Naive thymus-derived CD4-positive, alpha-beta T cell (primary cell): ENCODE results near the gene PLCXD3. TPM values are rescaled to one million over a fixed set of nuclear protein-coding genes. Genes with fewer than 3 reads are reported as not detected.

Experiments used
- ATAC-seq: fragments of 150-1000 bp; cut with Tn5 transposase; 2 replicates; pipeline ENCODE4 v1.10.0; 2021; ENCODE audit warnings: mild to moderate bottlenecking, moderate library complexity
- CTCF ChIA-PET: fragments of 350-600 bp; sonication (Branson Sonifier 250); formaldehyde crosslinking; loops from one replicate; lab custom pipeline; 2021; ENCODE audit warnings: antibody characterized with exemption; lab: Charles Lee
- POLR2A ChIA-PET: fragments of 350-600 bp; sonication (Branson Sonifier 250); formaldehyde crosslinking; loops from one replicate; lab custom pipeline; 2021; ENCODE audit warnings: antibody characterized with exemption, inconsistent platforms; lab: Charles Lee
- DNase-seq, 9 donors: peaks; one replicate each; pipeline versions ENCODE4 v3.0.0 to v3.0.0-alpha.2; 2020 to 2022; ENCODE audit warnings: mixed read lengths in 1 of 9
- H3K27ac ChIP-seq: one replicate; pipeline ENCODE4 v1.7.0; 2013; ENCODE audit warnings: mild to moderate bottlenecking, low read depth, low read length, moderate library complexity
- H3K27me3 ChIP-seq, 2 donors: one replicate each; pipeline ENCODE4 v1.7.0; 2013; ENCODE audit warnings: low read length in 2 of 2, mild to moderate bottlenecking in 2 of 2, moderate library complexity in 2 of 2; ENCODE audit not compliant: control insufficient read depth in 2 of 2, insufficient read depth in 2 of 2
- H3K36me3 ChIP-seq, 3 experiments: 1 replicate in 2 of 3; 2 replicates in 1 of 3; pipeline ENCODE4 v1.7.0; 2013; ENCODE audit warnings: low read length in 3 of 3, mild to moderate bottlenecking in 3 of 3, moderate library complexity in 1 of 3; ENCODE audit not compliant: insufficient read depth in 3 of 3, control insufficient read depth in 2 of 3
- H3K4me1 ChIP-seq, 2 donors: one replicate each; pipeline ENCODE4 v1.7.0; 2013; ENCODE audit warnings: low read length in 2 of 2, mild to moderate bottlenecking in 2 of 2, moderate library complexity in 1 of 2; ENCODE audit not compliant: control insufficient read depth in 2 of 2, insufficient read depth in 2 of 2
- H3K4me3 ChIP-seq: 2 replicates; pipeline ENCODE4 v1.7.0; 2013; ENCODE audit warnings: mild to moderate bottlenecking, low read length
- H3K9me3 ChIP-seq, 3 experiments: 1 replicate in 2 of 3; 2 replicates in 1 of 3; pipeline ENCODE4 v1.7.0; 2013; ENCODE audit warnings: low read length in 3 of 3; ENCODE audit not compliant: control insufficient read depth in 2 of 3
- H3K27ac Mint-ChIP-seq, 9 donors: one replicate each; pipeline ENCODE4 v1.8.0; 2020 to 2022; ENCODE audit warnings: mixed read lengths in 9 of 9, mild to moderate bottlenecking in 8 of 9, moderate library complexity in 5 of 9, inconsistent platforms in 2 of 9
- H3K27me3 Mint-ChIP-seq, 5 donors: one replicate each; pipeline ENCODE4 v1.8.0; 2021 to 2022; ENCODE audit warnings: mixed read lengths in 5 of 5, mild to moderate bottlenecking in 1 of 5
- H3K36me3 Mint-ChIP-seq, 5 donors: one replicate each; pipeline ENCODE4 v1.8.0; 2020 to 2022; ENCODE audit warnings: mixed read lengths in 5 of 5, mild to moderate bottlenecking in 3 of 5, inconsistent platforms in 1 of 5
- H3K4me1 Mint-ChIP-seq, 7 donors: one replicate each; pipeline ENCODE4 v1.8.0; 2020 to 2022; ENCODE audit warnings: mixed read lengths in 7 of 7, mild to moderate bottlenecking in 3 of 7, inconsistent platforms in 1 of 7
- H3K4me3 Mint-ChIP-seq, 10 donors: one replicate each; pipeline ENCODE4 v1.8.0; 2020 to 2022; ENCODE audit warnings: mild to moderate bottlenecking in 10 of 10, mixed read lengths in 10 of 10, moderate library complexity in 6 of 10, inconsistent platforms in 2 of 10
- H3K9me3 Mint-ChIP-seq, 11 donors: one replicate each; pipeline ENCODE4 v1.8.0; 2020 to 2022; ENCODE audit warnings: mixed read lengths in 11 of 11, mild to moderate bottlenecking in 4 of 11, inconsistent platforms in 1 of 11, moderate library complexity in 1 of 11
- intact Hi-C, 2 donors: fragments of 100-400 bp; cut with micrococcal nuclease; formaldehyde crosslinking; loops; one replicate each; pipeline ENCODE4 v1.15.1; 2023
- polyA plus RNA-seq, 2 donors: library from polyadenylated mRNA; unstranded; fragments of 300-500 nt; fragmentation: Illumina TruSeq; gene quantifications; one replicate each; pipeline ENCODE4 v1.2.3, GENCODE V29; 2021
- total RNA-seq, 6 experiments: library from RNA in 5 of 6; stranded (reverse) in 5 of 6; gene quantifications; 1 replicate in 5 of 6; 2 replicates in 1 of 6; pipeline ENCODE4 v1.2.3 and lab custom pipeline; 2021 to 2026

The PLCXD3 gene
- total and polyA plus RNA-seq, 7 experiments from 2014 or later, result not detected

DNA sequence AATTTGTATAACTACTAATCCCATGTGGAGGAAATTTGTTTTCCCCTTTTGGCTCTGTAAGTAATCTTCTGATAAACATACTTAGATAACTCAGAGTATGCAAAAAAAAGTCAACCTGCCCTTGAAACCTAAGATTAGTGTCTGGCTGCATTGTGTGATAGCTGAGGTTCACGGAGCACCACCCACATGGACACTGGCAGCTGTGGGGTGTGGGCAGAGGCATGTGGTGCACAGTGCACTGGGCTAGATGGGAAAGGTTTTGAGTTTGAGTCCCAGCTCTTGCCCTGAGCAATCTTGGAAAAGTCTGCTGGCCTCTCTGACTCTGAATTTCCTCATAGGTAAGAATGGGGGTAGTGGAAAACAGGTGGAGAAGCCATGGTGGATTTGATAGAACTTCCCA is 75.1 kb downstream of the PLCXD3 start:
- H3K4me3 Mint-ChIP-seq, result no peak overlapping the region
- Histone ChIP-seq H3K4me1 (no peaks in the 10 kb centered on the region), H3K9me3 (no peaks in the 10 kb centered on the region), H3K27ac (no peak overlapping the region), H3K4me3 (no peak overlapping the region), H3K27me3 (no peaks in the 10 kb centered on the region), H3K36me3 (no peaks in the 10 kb centered on the region)
- DNase-seq (no peak), ATAC-seq (no peak)
- no peak overlapping the region for H3K27ac Mint-ChIP-seq
- no peaks in the 10 kb centered on the region for H3K36me3 Mint-ChIP-seq
- POLR2A ChIA-PET, result no interaction called here
- CTCF ChIA-PET, result no interaction called here
- no peaks in the 10 kb centered on the region for H3K4me1 Mint-ChIP-seq
- intact Hi-C loops, result no loop called here
- peaks cover 0 to 6% (median 0%) of the 10 kb centered on the region in 5 donors for H3K27me3 Mint-ChIP-seq
- H3K9me3 Mint-ChIP-seq, result peaks cover 0 to 11% (median 4%) of the 10 kb centered on the region in 11 donors

DNA sequence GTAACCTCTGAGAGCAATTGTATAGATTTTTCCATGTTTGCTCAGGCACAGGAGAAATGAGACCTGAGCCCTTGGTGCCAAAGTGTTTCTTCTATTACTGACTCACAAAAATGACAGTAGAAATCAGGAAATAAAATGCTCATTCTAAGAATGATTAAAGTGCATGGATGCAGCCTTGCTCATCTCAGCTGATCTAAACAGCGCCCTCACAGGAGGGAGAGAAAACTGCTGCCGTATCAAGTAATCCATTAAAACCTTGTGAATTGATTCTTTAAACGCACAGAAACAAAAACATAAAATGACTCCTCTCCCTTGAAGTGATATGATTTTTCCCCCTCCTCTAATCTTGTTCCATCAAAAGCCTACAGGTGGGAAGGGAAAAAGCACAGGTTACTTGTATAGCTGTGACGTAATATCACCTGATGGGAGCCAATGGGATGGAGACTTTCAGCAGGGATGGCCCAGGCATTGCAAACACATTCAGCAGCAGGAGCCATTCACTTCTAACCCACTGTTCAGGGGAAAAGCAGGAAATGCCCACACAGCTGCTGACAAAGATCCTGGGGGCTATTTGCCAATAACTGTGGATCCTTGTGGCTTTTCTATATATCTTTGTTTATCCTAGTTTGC is 76.7 kb downstream of the PLCXD3 start:
- ATAC-seq (no peak), DNase-seq (no peak)
- no peak overlapping the region for H3K27ac ChIP-seq
- no peaks in the 10 kb centered on the region for H3K9me3 ChIP-seq
- ChIA-PET CTCF (no interaction called here), POLR2A (interaction anchor here (0.6 kb wide), 1 partner anchor 78 kb away, joined by 3 read pairs; no protein-coding TSS in a partner anchor)
- H3K4me3 Mint-ChIP-seq, result no peak overlapping the region
- H3K4me1 ChIP-seq, result no peaks in the 10 kb centered on the region
- no peaks in the 10 kb centered on the region for H3K36me3 Mint-ChIP-seq
- intact Hi-C loops, result no loop called here
- no peak overlapping the region for H3K4me3 ChIP-seq
- no peaks in the 10 kb centered on the region for H3K27me3 ChIP-seq
- H3K4me1 Mint-ChIP-seq, result no peaks in the 10 kb centered on the region
- H3K9me3 Mint-ChIP-seq, result peaks cover 0 to 11% (median 4%) of the 10 kb centered on the region in 11 donors
- H3K27ac Mint-ChIP-seq, result no peak overlapping the region
- no peaks in the 10 kb centered on the region for H3K36me3 ChIP-seq
- peaks cover 0 to 6% (median 0%) of the 10 kb centered on the region in 5 donors for H3K27me3 Mint-ChIP-seq

DNA sequence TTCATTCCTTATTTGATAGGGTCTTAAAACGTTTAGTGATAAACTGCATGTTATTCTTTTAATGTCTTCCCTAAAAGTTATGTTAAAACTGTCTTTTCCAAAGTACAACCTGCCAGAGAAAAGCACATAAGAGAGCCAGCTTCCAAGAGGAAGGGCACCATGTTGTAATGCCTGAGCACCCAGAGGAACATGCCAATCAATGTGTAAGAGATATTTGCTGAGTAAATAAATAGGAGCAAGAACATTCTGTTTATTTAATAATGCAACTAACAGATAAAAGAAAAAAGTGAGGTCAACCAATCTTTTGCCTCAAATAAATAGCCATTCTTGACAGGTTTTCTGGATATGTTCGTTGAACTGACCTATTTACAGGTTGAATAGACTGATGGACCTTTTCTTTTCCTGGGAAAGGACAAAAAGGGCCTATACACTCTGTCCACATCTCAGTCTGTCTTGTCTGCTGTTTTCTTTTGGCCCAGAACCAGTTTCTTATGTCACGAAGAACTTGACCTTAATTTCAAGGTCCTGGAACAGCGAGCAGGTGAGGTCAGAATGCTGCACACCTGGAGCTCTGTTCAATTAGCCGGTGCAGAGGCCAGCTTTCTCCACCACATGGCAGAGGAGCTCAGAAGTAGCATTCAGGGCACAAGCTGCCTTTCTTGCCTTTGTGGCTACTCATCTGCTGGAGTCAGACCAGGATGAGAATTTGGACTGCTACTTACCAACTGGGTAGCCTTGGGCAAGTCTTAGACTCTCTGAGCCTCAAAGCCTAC is 77.7 kb downstream of the PLCXD3 start:
- CTCF ChIA-PET, result interaction anchor here (0.7 kb wide), 1 partner anchor 31 kb away, joined by 3 read pairs; no protein-coding TSS in a partner anchor
- no peak overlapping the region for H3K27ac Mint-ChIP-seq

DNA sequence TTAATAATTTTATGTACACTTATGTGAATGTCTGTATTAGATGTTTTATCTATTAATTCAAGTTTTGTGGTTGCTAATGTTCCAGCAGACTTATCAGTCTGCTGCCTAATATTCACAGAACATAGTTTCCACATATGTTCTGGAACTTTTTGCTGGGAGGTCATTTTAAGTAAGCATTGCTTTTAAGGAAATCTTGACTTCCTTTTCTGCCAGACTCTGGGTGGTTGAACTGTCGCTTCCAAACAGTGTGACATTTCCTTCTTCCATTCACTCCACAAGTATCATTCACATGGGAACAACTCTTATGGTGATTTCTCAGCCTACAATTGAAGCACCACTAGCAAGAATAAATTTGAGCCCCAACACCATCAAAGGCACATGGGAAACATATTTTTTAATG is 82.9 kb downstream of the PLCXD3 start:
- H3K27ac ChIP-seq, result no peak overlapping the region
- no peak for DNase-seq
- H3K36me3 Mint-ChIP-seq, result no peaks in the 10 kb centered on the region
- H3K4me1 ChIP-seq, result no peaks in the 10 kb centered on the region
- H3K9me3 Mint-ChIP-seq, result peaks cover 0 to 2% (median 0%) of the 10 kb centered on the region in 11 donors
- intact Hi-C loops, result no loop called here
- H3K4me1 Mint-ChIP-seq, result no peaks in the 10 kb centered on the region
- H3K9me3 ChIP-seq, result no peaks in the 10 kb centered on the region
- H3K4me3 Mint-ChIP-seq, result no peak overlapping the region
- H3K27me3 Mint-ChIP-seq, result no peaks in the 10 kb centered on the region
- no peak overlapping the region for H3K4me3 ChIP-seq
- H3K27me3 ChIP-seq, result no peaks in the 10 kb centered on the region
- no peak overlapping the region for H3K27ac Mint-ChIP-seq
- ATAC-seq, result no peak
- ChIA-PET CTCF (no interaction called here), POLR2A (no interaction called here)
- no peaks in the 10 kb centered on the region for H3K36me3 ChIP-seq

More for the DNA sequence above, 77.7 kb downstream of the PLCXD3 start:
- ATAC-seq, result no peak
- Histone ChIP-seq H3K4me1 (no peaks in the 10 kb centered on the region), H3K27me3 (no peaks in the 10 kb centered on the region), H3K36me3 (no peaks in the 10 kb centered on the region), H3K4me3 (no peak overlapping the region), H3K9me3 (no peaks in the 10 kb centered on the region), H3K27ac (no peak overlapping the region)
- intact Hi-C loops, result no loop called here
- H3K4me3 Mint-ChIP-seq, result no peak overlapping the region
- no peaks in the 10 kb centered on the region for H3K4me1 Mint-ChIP-seq
- POLR2A ChIA-PET, result interaction anchor here (0.6 kb wide), 1 partner anchor 79 kb away, joined by 3 read pairs; no protein-coding TSS in a partner anchor
- no peak for DNase-seq
- H3K36me3 Mint-ChIP-seq, result no peaks in the 10 kb centered on the region
- H3K27me3 Mint-ChIP-seq, result peaks cover 0 to 6% (median 0%) of the 10 kb centered on the region in 5 donors
- H3K9me3 Mint-ChIP-seq, result peaks cover 0 to 11% (median 4%) of the 10 kb centered on the region in 11 donors

DNA sequence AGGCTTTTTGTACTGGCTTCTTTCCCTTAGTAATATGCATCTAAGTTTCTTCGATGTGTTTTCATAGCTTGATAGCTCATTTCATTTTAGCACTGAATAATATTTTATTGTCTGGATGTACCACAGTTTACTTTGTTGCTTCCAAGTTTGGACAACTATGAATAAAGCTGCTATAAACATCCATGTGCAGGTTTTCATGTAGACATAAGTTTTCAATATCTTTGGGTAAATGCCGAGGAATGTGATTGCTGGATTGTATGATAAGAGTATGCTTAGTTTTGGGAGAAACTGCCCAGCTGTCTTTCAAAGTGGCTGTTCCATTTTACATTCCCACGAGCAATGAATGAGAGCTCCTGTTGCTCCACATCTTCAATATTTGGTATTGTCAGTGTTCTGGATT is 84.7 kb downstream of the PLCXD3 start:
- CTCF ChIA-PET, result no interaction called here
- H3K9me3 Mint-ChIP-seq, result peaks cover 0 to 3% (median 0%) of the 10 kb centered on the region in 11 donors
- no peak for DNase-seq
- no peak for ATAC-seq
- Histone ChIP-seq H3K36me3 (no peaks in the 10 kb centered on the region), H3K4me3 (no peak overlapping the region), H3K4me1 (no peaks in the 10 kb centered on the region), H3K9me3 (no peaks in the 10 kb centered on the region), H3K27ac (no peak overlapping the region), H3K27me3 (no peaks in the 10 kb centered on the region)
- intact Hi-C loops, result no loop called here
- no peaks in the 10 kb centered on the region for H3K36me3 Mint-ChIP-seq
- H3K4me3 Mint-ChIP-seq, result no peak overlapping the region
- H3K27ac Mint-ChIP-seq, result no peak overlapping the region
- H3K4me1 Mint-ChIP-seq, result no peaks in the 10 kb centered on the region
- no peaks in the 10 kb centered on the region for H3K27me3 Mint-ChIP-seq
- POLR2A ChIA-PET, result no interaction called here

DNA sequence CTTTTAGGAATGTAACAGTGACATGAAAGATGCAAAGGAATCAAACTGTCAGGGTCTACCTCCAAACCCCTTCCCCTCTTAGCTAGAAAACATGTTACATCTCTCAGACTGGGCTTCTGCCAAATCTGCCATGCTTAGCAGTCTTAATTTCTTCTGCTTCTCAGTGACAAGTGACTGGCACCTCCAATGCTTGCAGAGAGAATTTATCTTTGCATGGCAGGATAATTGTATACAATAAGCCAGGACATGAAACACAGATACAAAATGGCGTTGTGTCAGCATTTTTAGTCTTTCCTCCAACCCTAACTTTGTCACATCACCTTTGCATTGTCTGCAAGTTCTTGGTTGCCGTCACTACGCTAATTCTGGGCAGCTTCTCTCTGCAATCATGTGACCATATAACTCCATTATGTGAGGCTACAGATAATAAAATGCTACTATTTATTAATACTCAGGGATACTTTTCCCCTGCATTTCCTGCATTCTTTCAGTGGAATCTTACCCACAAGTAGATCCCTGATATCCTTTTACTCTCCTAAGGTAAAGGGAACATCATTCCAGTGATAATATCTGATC is 89.8 kb downstream of the PLCXD3 start:
- Histone ChIP-seq H3K4me3 (no peak overlapping the region), H3K27ac (no peak overlapping the region), H3K27me3 (no peaks in the 10 kb centered on the region), H3K36me3 (no peaks in the 10 kb centered on the region), H3K4me1 (no peaks in the 10 kb centered on the region), H3K9me3 (no peaks in the 10 kb centered on the region)
- no peak for DNase-seq
- H3K27ac Mint-ChIP-seq, result no peak overlapping the region
- intact Hi-C loops, result no loop called here
- no peak for ATAC-seq
- no peaks in the 10 kb centered on the region for H3K4me1 Mint-ChIP-seq
- no peak overlapping the region for H3K4me3 Mint-ChIP-seq
- H3K27me3 Mint-ChIP-seq, result no peaks in the 10 kb centered on the region
- peaks cover 0 to 3% (median 0%) of the 10 kb centered on the region in 11 donors for H3K9me3 Mint-ChIP-seq
- CTCF ChIA-PET, result no interaction called here
- no peaks in the 10 kb centered on the region for H3K36me3 Mint-ChIP-seq
- POLR2A ChIA-PET, result interaction anchor here (0.8 kb wide), 1 partner anchor 9 kb away, joined by 4 read pairs; no protein-coding TSS in a partner anchor
